Measurements from ENCODE around the gene TCERG1. TPM values are rescaled to one million over a fixed set of nuclear protein-coding genes. Genes with fewer than 3 reads are reported as not detected.

The TCERG1 gene
- total RNA-seq, 1 donor from 2014 or later: 51.9 TPM

Other genes starting within 250 kb of the TCERG1 start
- 18.0 and 21.9 TPM in 2 replicates for gene RBM27, start 243.7 kb upstream of the TCERG1 start, total RNA-seq
- 0.10 and 0.35 TPM in 2 replicates for gene POU4F3, start 108.5 kb upstream of the TCERG1 start, total RNA-seq
- gene GPR151, start 68.9 kb downstream of the TCERG1 start, total RNA-seq: not detected in 2 replicates

All from myocyte (in vitro differentiated cells).